Measurements from ENCODE around the gene CGREF1. TPM values are rescaled to one million over a fixed set of nuclear protein-coding genes. Genes with fewer than 3 reads are reported as not detected.

The CGREF1 gene
- total and polyA plus RNA-seq, 11 donors: 0.24 to 2.7 (median 0.92) TPM; not detected in 1

- ATAC-seq (no peak), DNase-seq (peak in 2 of 5 donors; percentile 7 to 44)
- no peaks in the 10 kb centered on the region for H3K36me3 ChIP-seq
Observed at GRCh38 chr2:27089111-27089954, 29.6 kb downstream of the CGREF1 start.

DNA sequence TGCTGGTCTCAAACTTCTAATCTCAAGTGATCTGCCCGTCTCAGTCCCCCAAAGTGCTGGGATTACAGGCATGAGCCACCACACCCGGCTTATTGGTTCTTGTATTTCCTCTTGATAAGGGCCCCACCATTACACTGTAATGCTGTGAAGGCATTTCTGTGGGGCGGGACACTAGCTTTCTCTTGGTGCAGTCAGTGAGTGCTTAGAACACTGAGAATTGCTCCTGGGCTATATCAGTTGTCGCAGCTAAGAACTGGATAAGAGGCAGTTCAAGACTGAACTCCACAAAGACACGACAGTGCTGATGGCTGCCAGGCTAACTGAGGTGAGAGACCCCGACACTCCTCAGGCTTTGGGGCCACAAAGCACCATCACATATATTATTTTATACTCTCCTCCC, 30.3 kb downstream of the CGREF1 start:
- no peak overlapping the region for H3K4me3 ChIP-seq
- DNase-seq (no peak), ATAC-seq (no peak)
- intact Hi-C loops (cut with DNase I): loop anchor here in 7 of 10 donors (5.0 to 10.0 kb wide), 4 partner anchors 36 to 126 kb away; partner anchors contain the start of genes TMEM214 (in 5 of the 7) and AGBL5 (in 1 of the 7)
- H3K27ac ChIP-seq: no peak overlapping the region
- no peaks in the 10 kb centered on the region for H3K27me3 ChIP-seq
- H3K4me1 ChIP-seq: peaks cover 4 to 29% (median 16%) of the 10 kb centered on the region in 12 donors
- WGBS, 4 donors: 85 to 91% (median 87%) methylated on average over 5 to 6 of the region's 6 CpGs
- no peaks in the 10 kb centered on the region for H3K36me3 ChIP-seq
- TF ChIP-seq, protein P1, sequence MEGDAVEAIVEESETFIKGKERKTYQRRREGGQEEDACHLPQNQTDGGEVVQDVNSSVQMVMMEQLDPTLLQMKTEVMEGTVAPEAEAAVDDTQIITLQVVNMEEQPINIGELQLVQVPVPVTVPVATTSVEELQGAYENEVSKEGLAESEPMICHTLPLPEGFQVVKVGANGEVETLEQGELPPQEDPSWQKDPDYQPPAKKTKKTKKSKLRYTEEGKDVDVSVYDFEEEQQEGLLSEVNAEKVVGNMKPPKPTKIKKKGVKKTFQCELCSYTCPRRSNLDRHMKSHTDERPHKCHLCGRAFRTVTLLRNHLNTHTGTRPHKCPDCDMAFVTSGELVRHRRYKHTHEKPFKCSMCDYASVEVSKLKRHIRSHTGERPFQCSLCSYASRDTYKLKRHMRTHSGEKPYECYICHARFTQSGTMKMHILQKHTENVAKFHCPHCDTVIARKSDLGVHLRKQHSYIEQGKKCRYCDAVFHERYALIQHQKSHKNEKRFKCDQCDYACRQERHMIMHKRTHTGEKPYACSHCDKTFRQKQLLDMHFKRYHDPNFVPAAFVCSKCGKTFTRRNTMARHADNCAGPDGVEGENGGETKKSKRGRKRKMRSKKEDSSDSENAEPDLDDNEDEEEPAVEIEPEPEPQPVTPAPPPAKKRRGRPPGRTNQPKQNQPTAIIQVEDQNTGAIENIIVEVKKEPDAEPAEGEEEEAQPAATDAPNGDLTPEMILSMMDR (IDR thresholded peaks at IDR 0.05): no peak
- no peak for TF ChIP-seq POLR2A (IDR thresholded peaks at IDR 0.05)
- no peaks in the 10 kb centered on the region for H3K9me3 ChIP-seq

More at GRCh38 chr2:27089111-27089954, 29.6 kb downstream of the CGREF1 start:
- H3K4me1 ChIP-seq: peaks cover 4 to 25% (median 16%) of the 10 kb centered on the region in 12 donors
- H3K9me3 ChIP-seq: no peaks in the 10 kb centered on the region
- H3K4me3 ChIP-seq: no peak overlapping the region
- intact Hi-C loops (cut with DNase I): loop anchor here in 7 of 10 donors (5.0 to 10.0 kb wide), 4 partner anchors 37 to 127 kb away; partner anchors contain the start of genes TMEM214 (in 5 of the 7) and AGBL5 (in 1 of the 7)
- H3K27me3 ChIP-seq: no peaks in the 10 kb centered on the region
- no peak for TF ChIP-seq POLR2A (IDR thresholded peaks at IDR 0.05)
- TF ChIP-seq, protein P1 (IDR thresholded peaks at IDR 0.05): no peak
- WGBS, 4 donors: 86 to 92% (median 90%) methylated on average over 11 to 14 of the region's 14 CpGs
- no peak overlapping the region for H3K27ac ChIP-seq

DNA sequence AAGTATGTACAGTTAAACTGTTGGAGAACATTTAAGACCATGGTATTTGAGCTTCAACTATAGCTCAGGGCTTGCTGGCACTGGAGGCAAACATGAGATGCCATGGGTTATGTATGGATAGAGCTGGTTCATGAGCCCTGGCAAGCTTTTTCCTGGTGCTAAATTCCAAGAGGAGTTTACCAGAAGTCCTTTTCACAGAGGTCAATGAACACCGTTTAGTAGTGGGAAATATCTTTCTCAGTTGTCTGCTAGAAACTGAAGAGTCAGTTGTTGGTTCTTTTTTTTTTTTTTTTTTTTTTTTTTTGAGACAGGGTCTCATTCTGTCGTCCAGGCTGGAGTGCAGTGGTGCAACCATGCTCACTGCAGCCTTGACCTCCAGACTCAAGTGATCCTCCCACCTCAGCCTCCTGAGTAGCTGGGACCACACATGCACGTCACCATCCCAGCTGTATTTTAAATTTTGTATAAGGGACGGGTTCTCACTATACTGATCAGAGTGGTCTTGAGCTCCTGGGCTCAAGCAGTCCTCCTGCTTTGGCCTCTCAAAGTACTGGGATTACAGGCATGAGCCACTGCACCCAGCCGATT, 31.0 kb downstream of the CGREF1 start:
- DNase-seq (no peak), ATAC-seq (no peak)
- H3K36me3 ChIP-seq: no peaks in the 10 kb centered on the region
- no peak for TF ChIP-seq POLR2A (IDR thresholded peaks at IDR 0.05)
- TF ChIP-seq, protein P1 (IDR thresholded peaks at IDR 0.05): no peak
- no peaks in the 10 kb centered on the region for H3K9me3 ChIP-seq
- H3K4me1 ChIP-seq: peaks cover 4 to 32% (median 16%) of the 10 kb centered on the region in 12 donors
- H3K4me3 ChIP-seq: peak overlapping the region in 1 of 12 donors; percentile 77
- intact Hi-C loops (cut with DNase I): loop anchor here in 8 of 10 donors (2.0 to 10.0 kb wide), 6 partner anchors 36 to 127 kb away; partner anchors contain the start of genes TMEM214 (in 5 of the 8) and AGBL5 (in 3 of the 8)
- no peak overlapping the region for H3K27ac ChIP-seq
- H3K27me3 ChIP-seq: no peaks in the 10 kb centered on the region
- 83 to 91% (median 84%) methylated on average over 5 of the region's 5 CpGs for WGBS, 4 donors

All from heart left ventricle (tissue), 16 donors.